GM18867 (cell line): ENCODE data around the gene HOXA13.

Experiments used
- ATAC-seq: cut with Tn5 transposase; IDR thresholded peaks from one replicate; pipeline ENCODE4 v1.9.1; 2021; ENCODE audit warnings: mild to moderate bottlenecking, moderate library complexity; ENCODE audit not compliant: unreplicated experiment

The HOXA13 gene

GRCh38 chr7:27182861-27183681 lies 16.8 kb downstream of the HOXA13 start:
- ATAC-seq = no peak

- ATAC-seq = no peak
Observed at GRCh38 chr7:27182285-27182841, 17.5 kb downstream of the HOXA13 start.

GRCh38 chr7:27181795-27182275 lies 18.1 kb downstream of the HOXA13 start:
- no peak for ATAC-seq

DNA sequence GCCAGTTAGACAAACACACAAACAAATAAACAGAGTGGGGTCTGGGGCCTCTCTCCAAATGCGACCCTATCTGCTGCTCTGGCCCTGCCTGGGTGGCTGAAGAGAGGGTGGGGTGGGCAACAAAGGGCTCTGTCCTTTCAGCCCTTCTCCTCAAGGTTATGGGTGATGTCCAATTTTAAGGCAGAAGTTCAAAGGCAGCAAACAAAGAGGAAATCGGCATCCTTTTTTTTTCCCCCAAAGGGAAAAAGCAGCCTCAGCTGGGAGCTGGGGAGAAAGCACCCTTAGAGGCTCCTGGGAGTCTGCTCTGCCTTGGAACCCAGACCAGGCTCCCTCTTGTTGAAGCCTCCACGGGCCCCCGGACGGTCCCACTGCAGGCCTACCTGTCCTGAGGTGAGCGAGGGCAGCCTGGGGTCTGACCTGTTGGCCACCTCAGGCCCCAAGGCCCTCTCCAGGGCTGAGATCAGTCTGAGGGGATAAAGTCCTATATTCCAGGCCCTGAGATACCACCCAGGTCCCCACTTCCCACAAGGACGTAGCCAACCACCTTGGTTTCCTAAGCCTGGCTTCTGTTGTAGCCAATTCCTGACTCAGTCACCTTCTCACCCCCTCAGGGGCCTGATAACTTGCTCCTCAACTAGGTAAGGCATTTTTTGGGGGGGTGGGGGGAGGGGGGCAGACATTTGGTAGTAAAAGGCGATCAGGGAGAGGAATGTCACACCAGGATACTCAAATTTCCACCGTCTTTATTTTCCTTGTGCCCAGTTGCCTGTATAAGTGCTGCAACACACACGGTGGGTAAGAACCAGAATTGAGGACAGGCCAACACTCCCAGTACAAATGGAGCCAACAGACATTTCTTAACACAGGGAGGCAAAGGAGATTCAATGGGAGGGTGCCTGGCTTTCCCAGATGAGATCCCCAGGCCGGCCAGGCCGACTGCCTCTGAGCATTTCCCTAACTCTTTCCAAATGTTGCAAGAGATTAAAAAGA lies 19.2 kb downstream of the HOXA13 start:
- no peak for ATAC-seq

- ATAC-seq = peak; percentile 50
Observed at GRCh38 chr7:27179503-27180430, 20.1 kb downstream of the HOXA13 start.

GRCh38 chr7:27179030-27179429 lies 20.9 kb downstream of the HOXA13 start:
- no peak for ATAC-seq

GRCh38 chr7:27178366-27178765 lies 21.5 kb downstream of the HOXA13 start:
- ATAC-seq = no peak

- ATAC-seq = no peak
Observed at GRCh38 chr7:27177795-27178320, 22.0 kb downstream of the HOXA13 start.

DNA sequence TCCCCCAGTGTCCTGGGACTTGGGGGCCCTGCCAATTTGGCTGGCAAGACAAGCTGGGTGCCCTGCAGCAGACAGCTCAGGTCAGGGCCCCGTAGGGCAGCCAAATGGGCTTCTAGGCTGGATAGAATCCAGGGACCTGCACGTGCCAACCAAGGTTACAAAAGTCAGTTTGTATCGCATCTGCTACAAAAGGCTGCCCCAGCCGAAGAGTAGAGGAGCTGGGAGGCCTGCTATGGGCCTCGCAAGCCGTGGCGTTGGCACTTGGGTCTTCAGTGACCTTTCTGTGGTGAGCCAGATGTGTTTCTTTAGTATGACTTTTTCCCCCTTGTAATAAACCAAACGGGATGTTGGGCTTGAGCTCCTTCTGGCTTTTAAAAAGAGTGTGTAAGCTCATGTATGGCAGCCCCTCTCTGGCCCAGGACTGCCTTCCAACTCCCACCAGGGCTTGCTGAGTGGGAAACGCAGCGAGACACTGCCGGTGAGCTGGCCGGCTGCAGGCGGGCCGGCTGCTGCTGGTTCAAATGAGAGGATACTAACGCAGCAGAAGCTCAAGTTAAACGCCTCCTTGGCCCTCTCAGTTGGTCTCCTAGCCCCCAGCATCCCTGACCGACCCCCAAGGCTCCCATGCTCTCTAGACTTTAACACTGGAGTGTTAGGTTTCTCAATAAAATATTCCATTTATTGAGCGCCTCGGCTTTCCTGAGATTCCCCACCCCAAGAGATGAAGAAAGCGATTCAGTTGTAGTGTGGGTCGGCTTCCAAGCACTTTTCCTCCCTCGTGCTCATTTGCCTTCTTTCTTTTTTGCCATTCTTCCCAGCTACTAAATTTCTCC lies 22.7 kb downstream of the HOXA13 start:
- ATAC-seq = no peak

DNA sequence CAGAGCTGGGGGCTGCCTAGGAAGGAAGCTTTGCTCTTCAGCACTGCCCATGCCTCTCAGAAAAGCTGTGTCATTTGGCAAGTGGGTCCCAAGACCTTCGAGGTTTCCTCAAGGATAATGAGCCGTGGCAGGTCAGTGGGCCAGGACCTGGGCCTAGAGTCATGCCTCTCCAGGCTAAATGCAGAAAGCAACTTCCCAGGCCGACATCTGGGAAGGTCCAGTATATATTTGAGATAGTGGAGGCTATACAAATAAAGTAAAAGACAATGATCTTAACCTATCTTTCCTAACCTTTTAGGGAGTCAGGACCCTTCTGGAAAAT lies 23.4 kb downstream of the HOXA13 start:
- no peak for ATAC-seq

DNA sequence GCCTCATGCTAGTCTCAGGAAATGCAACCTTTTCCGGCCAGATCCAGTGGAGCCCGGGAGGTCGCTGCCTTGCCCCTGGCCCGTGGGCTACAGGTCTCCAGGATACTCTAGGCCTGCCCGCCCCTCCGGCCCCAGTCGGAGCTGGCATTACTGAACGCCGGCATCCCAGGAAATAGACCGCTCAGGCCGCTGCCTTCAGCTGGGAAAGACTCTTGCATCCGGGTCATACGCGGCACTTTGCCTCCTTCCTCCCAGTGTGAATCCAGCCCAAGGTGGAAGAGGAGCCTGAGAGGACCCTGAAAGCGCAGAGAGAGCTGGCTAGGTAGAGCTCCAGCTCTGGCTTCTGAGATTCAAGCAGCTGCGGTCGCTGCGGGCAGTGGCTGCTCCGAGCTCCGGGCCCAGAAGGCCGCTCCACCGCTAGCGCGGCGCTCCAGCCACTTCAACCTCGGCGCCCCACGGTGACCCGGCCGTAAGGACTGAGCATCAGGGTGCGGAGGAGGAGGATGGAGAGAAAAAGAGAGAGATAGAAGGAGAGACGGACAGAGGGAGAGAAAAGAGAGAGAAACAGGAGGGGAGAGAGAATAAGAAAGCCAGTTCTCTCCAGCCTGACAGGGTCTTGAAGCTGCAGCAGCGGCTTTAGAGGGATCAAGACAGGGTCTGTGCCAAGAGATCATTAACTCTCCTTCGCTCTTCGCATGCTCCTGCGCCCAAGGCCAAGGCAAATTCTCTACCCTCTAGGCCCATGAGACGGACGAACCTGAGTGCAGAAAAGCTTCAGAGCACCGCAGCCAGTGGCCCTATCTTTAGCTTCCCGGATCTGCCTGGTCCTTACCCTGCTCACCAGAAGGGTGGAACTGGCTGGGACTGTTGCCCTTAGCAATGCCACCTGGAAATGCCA lies 24.0 kb downstream of the HOXA13 start:
- ATAC-seq = no peak

DNA sequence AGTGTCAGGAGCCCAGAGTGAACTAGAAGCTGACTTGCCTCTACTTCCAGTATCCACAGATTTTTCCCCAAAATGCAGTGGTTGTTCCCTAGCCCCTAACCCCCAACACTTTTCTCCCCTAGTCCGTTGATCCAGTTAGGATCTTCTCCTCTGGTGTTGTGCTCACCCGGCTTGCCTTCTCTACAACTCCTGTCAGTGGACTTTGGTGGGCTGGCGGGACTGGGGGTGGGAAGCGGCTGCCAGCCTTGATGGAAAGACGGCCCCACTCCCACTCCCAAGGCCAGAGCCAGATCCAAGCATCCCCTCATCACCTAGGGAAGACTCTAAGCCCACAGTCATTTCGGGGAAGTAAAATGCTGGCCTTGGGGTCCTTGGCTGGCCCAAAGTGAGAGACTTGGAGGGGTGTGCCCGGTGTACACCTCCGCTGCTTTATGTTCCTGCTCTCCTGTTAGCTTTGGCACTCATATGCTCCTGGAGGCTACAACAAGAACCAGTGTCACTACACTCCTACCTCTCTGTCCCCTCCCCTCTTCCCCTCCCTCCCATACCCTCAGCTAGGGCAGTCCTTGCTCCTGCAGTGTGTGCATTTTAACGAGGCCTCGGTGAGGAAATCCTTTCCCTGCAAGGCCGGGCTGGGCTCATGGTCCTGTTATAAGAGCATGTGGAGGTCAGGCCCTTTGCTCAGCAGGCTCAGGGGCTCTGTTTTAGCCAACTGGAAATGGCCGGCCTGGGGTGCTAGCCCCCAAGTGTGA lies 24.8 kb downstream of the HOXA13 start:
- ATAC-seq = no peak

DNA sequence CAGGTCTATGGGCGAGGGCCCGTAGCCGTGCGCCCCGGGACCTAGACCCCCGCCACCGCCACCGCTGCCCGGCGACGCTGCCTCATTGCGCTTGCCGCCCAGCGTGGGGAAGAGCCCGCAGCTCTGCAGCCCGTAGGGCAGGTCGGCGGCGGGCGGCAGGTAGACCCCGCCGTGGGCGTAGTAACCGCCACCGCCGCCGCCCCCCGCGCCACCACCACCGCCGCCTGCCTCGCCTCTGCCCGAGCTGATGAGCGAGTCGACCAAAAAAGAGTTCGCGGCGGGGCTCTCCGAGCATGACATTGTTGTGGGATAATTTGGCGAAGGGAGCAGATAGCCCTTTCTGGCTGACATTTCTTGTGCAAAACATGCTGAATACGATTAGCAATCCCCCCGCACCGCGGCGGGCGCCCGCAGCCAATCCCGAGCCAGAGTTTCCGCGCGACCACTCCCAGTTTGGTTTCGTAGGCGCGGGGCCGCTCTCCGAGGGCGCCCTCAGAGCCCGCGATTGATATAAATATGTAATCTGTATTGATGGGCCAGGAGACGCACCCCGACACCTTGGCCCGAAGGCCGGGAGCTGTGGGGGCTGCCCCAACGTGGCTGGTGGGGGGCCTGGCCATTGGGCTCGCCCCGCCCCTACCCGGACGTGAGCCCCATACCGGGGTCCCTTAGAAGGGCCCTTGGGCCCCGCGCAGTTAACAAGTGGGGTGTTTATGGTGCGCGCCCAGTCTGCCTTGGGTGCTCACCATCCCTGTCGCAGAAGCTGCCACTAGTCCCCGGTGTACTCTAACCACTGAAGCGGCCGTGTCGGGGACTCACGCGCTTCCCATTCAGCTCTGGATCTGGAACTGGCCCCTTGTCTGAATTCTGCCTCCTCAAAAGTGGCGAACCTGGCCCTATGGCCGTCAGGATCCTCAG lies 25.7 kb downstream of the HOXA13 start, which contains the start of gene HOXA10:
TSS of gene HOXA10 (minus strand) at position 365 of the 918 bp plus-strand sequence. CDS start at position 351, 14 bp downstream.
- no peak for ATAC-seq

DNA sequence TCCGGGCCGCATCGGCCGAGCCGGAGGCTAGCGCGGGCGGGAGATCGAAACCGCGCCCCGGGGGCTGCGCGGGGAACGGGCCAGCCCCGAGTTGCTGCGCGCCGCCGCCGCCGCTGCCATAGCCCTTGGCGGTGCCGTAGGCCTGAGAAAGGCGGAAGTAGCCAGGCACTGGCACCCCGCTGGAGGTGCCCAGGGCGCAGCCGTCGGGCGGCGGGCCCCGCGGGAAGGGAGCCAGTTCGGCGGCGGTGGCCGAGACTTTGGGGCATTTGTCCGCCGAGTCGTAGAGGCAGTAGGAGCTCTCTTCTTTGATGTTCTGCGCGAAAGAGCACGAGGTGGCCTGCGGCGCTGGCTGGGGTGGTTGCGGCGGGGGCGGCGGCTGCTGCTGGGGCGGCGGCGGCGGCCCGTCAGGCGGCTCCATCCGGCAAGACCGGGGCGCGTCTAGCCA lies 26.4 kb downstream of the HOXA13 start:
- peak; percentile 62 for ATAC-seq

DNA sequence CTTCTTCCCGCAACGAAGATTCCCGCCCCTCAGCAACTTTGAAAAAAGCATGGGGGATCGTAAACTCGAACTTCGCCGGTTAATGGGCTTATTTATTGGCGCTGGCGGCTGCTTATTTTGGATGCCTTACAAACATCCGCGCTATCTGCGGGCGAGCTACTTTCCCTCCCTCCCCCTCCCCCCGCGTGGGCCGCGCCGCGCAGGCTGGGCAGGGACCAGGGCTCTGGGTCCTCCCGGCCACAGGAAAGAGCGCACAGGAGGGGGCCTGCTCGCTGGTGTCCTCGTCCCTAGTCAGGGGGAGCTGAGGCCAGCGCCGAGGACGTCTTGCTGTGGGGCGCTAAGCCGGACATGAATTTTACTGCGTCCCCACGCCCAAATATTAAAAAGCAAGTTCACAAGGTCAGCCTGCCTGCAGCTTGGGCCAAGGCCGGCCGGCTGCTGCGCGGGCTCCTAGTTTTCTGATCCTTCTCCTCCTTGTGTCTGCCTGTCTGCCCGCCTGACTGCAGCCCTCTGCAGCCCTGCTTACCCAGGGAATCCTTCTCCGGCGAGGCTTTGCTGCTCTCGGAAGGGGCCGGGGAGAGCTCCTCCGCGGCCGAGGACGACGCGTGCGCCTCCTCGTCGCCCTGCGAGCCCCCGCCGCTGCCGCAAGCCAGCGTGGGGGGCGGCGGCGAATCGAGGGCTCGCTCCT lies 26.9 kb downstream of the HOXA13 start:
- no peak for ATAC-seq
